GM19328 (cell line): Measurements from ENCODE around the gene ZNF324B.
"Not testable (repeated sequence)": the region's sequence is repeated elsewhere in the genome, so short reads cannot be mapped to it uniquely, and the experiment has no call there.

Experiments used
- ATAC-seq: cut with Tn5 transposase; IDR thresholded peaks from one replicate; pipeline ENCODE4 v1.9.1; 2021; ENCODE audit warnings: mild to moderate bottlenecking, moderate library complexity; ENCODE audit not compliant: unreplicated experiment

ZNF324B gene

DNA sequence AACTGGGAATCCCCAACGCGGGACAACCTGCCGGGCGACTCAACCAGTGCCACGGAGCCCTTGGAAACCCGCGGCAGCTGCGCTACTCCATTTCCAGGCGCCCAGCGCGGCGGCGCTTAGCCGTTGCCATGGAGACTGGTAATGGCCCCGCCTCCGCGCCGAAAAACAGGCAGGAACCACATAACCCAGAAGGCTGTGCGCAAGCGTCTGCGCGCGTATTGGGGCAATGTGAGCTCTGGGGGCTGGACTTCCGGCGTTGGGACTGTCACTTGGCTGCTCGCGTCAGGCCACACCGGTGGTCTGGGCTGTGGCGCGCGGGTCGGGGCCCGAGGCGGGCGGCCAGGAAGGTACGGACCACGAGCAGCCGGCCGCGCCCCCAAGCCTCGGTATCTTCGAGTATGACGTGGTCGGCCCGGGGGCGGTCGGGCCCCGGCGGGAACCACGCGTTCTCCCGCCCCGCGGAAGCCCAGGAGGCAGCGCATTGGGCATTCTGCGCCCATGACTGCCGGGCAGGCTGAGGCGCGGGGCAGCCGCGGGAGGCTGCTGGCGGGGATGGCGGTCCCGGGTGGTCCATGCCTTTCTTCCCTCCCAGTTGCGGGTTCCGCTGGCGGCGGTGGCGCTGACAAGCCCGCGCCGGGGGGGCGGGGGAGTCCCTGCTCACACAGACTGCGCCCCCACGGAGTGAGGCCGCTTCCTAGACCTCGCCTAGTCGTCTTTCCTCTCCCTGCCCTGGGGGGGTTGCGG lies at the start of gene ZNF324B:
Gene ZNF324B, plus strand, starts transcription at position 265 of the 744 bp plus-strand sequence. CDS start 2,080 bp downstream, outside the sequence.
- peak; percentile 93 for ATAC-seq

DNA sequence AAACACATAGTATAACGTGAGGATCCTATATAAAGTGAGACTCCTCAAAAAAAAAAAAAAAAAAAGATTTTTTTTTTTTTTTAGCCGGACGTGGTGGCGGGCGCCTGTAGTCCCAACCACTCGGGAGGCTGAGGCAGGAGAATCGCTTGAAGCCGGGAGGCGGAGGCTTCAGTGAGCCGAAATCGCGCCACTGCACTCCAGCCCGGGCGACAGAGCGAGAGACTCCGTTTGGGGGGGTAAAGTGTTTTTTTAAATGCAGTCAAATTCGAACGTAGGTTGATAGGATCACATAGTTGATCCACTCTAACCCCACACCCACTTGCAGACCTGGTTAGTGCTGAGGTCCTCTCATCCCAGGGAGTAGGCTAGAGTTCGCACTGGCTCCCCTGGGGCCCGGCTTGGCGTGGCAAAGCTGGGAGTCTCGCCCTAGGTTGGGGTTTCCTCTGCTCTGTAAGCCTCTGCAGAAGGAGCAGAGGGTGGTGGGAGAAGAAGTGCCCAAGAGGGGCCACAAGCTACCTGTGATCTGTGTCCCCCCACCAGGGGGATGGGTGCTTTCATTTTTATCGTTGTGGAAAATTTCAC lies 49.5 kb upstream of the ZNF324B start:
- no peak for ATAC-seq

DNA sequence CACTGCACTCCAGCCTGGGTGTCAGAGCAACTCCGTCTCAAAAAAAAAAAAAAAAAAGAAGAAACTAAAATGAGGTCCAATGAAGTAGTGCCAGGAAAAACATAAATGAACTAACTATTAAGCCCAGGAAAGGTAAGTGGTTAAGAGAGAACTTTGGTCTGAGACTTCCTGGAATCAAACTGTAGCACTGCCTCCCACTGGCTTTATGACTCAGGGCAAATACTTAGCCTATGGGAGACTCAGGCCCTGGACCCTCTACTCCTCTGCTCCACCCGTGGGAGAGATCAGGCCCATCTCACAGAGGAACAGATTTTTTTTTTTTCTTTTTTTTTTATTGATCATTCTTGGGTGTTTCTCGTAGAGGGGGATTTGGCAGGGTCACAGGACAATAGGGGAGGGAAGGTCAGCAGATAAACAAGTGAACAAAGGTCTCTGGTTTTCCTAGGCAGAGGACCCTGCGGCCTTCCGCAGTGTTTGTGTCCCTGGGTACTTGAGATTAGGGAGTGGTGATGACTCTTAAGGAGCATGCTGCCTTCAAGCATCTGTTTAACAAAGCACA lies 47.4 kb upstream of the ZNF324B start:
- not testable (repeated sequence) for ATAC-seq

DNA sequence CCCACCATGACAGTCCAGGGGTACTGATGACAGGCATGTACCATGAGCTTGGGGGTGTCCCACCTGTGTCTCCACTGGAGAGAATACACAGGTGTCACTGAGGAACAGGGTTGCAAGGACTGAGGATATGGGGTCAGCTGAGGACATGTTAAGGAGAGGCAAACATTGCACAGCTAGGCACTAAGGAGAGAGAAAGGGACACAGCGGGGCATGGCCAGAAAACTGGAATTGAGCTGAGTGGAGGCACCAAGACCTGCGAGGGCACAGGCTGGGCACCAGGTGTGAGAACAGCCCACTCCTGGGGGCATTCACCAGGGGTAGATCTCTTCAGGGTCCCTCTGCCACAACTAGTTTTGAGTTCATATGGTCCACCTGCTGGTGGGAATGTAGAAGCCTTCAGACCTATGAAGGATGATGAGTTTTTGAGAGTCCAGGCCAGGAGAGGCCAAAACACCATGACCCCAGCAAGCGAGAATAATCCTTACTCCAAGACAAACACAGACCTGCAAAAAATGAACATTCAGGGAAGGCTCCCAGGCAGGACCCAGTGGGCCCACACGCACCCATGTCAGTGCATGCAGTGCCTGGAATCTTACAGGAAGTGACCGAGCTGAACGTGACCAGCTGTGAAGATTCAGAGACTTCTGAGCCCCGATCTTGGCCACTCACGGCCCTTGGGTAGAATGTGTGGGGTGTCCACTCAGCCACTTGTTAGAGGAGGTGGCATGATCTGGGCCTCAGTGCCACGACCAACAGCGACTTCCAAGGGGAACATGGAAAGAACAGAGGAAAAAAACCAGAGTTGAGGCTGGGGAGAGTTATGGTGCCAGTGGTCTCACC lies 44.4 kb upstream of the ZNF324B start:
- ATAC-seq, result no peak

DNA sequence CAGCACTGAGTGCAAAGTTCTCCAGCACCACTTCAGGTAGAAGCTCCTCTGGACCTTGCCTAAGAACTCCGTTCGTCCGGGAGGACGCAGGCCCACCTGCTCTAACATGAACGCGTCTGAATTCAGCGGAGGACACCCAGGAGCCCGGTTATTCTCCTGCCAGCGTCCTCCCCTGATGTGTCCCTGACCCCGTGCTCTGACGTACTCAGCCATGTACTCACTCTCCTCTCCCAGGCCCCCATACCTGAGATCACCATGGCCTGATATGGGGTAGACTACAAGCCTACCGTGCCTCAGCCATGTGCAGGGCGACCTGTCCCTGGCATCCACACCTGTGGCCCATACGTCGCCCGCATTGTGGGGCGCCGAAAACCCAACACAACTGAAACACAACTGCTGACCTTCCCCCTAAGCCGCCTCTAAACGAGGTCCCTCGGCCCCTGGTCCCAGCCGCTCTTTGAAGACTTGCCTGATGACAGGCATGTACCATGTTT lies 43.7 kb upstream of the ZNF324B start:
- ATAC-seq, result no peak

DNA sequence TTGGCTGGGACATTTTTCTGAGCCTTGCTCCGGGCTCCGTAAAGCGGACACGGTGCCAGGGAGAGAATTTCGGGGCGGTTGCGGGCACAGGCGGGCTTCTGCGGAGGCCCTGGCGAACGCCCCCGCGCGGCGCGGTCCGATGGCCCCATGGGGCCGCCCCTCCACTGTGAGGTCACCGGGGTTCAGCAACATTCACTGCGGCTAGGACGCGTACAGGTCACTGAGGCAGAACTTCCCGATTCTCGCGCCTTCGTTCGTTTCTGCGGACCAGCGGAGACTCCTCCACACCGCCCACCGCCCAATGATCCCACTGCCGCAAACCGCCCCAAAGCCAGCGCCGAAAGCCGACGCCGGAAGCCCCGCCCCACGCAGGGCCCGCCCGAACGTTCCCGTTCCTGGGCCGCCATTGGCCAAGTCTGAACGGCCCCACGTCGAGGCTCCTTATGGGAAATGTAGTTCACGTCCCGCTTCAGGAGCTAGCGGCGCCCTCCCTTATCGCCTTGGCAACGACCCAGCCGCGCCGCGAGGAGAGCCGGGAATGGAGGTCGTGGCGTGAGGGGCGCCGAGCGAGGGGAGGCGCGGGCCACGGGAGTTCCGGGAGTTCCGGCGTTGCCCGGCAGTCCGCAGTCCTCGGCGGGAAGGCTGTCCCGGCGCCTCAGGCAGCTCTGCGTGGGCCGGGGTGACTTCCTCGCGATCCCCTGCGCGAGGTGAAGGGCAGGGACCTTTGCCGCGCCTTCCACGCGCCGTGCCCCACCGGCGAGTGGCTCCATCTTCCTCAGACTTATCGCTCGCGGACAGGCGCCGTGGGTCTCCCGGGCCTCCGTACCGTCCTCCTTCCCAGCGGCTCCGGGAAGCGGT lies 43.0 kb upstream of the ZNF324B start, which contains the start of gene ZNF584:
Gene ZNF584, plus strand, starts transcription at position 498 of the 858 bp plus-strand sequence. CDS start 499 bp downstream, outside the sequence.
- peak; percentile 83 for ATAC-seq

DNA sequence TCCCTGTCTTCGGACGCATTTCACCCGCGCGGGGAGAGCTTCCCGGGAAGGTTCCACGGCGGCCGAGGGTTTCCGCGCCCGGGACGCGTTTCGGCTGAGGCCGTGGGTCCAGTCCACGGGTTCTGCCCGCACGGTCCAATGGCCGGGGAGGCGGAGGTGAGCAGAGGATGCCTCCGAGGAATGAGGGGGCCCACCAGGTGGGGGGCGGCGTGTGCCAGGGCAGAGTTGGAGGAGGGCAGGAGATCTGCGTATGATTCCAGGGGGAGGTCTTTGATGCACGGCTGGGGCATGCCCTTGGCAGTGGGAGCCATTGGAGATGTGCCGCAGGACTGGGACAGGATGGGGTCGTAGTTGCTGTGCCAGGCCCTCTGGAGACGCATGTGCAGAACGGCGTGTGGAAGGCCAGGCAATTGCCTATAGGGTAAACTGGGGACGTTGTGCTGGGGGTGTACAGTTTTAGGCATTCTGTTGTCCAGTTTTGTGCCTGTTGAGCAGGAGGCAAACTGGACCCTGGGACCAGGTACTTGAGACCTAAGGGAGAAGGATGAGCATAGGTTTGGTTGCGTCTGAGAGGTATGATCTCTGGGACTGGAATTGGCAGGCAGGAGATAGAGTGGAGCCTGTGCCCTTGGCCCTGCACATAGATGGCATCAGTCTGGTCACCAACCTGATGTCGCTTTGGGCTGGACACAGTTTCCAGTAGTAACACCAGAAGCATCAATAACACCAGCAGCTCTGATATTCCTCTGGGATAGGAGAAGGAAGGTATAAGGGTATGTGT lies 42.2 kb upstream of the ZNF324B start:
- no peak for ATAC-seq

DNA sequence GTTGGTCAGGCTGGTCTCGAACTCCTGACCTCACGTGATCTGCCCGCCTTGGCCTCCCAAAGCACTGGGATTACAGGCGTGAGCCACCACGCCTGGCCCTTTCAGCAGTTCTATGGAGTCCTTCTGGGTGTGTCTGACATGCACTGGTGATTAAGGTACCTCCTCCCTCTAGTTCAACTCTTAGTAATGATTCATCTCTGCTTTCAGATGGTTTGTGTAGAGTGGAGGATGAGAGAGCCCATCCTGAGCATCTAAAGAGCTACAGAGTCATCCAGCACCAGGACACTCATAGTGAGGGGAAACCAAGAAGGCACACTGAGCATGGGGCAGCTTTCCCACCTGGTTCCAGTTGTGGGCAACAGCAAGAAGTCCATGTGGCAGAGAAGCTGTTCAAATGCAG lies 34.8 kb upstream of the ZNF324B start:
- ATAC-seq, result no peak

DNA sequence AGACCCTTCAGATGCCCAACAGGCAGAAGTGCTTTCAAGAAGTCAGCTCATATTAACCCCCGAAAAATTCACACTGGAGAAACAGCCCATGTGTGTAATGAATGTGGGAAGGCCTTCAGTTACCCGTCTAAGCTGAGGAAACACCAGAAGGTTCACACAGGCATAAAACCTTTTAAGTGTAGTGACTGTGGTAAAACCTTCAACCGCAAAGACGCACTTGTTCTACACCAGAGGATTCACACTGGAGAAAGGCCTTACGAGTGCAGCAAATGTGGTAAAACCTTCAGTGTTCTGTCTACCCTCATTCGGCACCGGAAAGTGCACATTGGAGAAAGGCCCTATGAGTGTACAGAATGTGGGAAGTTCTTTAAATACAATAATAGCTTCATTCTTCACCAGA lies 34.4 kb upstream of the ZNF324B start:
- no peak for ATAC-seq

DNA sequence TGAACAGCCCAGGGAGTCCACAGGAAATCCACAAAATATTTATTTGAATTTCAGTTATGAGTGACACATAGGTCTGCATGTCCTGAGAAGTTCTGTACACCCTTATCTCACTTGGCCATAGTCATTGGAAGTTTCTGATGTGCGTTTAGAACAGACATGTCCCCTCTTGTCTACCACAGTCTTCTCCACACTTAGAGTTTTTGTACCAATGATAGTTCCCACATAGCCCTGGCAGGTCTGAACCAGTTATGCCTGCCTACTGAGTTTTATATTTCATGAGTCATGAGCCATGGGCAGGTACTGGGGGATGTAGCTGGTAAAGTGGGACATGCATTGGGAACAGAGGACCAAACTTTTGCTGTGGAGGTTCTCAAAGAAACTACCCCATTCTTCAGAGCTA lies 22.8 kb upstream of the ZNF324B start:
- no peak for ATAC-seq

DNA sequence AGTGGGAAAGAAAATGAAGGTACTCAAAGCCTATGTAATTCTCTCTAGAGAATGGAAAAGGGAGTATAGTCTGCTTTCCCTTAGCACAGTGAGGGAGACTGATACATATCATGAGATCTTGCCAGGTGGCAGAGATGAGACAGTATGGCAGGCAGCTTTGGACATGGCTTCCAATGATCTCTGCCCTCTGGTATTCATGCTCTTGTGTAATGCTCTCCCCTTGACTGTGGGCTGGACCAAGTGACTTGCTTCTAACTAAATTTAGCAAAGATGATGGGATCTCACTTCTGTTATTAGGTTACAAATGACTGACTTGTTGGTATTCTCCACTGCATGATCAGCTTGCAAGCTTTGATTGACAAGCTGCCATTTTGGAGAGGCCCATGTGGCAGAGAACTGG lies 21.7 kb upstream of the ZNF324B start:
- ATAC-seq, result no peak

DNA sequence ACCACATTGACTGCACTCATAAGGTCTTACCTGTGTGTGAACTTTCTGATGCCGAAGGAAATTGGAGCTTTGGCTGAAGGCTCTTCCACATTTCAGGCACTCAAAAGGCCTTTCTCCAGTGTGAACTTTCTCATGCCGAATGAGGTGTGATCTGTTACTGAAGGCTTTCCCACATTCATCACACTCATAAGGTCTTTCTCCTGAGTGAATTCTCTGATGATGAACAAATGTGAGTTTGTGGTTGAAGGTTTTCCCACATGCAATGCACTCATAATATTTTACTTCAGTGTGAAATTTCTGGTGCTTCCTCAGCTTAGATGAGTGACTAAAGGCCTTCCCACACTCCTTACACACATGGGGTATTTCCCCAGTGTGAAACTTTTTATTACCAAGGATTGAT lies 17.2 kb upstream of the ZNF324B start:
- no peak for ATAC-seq

DNA sequence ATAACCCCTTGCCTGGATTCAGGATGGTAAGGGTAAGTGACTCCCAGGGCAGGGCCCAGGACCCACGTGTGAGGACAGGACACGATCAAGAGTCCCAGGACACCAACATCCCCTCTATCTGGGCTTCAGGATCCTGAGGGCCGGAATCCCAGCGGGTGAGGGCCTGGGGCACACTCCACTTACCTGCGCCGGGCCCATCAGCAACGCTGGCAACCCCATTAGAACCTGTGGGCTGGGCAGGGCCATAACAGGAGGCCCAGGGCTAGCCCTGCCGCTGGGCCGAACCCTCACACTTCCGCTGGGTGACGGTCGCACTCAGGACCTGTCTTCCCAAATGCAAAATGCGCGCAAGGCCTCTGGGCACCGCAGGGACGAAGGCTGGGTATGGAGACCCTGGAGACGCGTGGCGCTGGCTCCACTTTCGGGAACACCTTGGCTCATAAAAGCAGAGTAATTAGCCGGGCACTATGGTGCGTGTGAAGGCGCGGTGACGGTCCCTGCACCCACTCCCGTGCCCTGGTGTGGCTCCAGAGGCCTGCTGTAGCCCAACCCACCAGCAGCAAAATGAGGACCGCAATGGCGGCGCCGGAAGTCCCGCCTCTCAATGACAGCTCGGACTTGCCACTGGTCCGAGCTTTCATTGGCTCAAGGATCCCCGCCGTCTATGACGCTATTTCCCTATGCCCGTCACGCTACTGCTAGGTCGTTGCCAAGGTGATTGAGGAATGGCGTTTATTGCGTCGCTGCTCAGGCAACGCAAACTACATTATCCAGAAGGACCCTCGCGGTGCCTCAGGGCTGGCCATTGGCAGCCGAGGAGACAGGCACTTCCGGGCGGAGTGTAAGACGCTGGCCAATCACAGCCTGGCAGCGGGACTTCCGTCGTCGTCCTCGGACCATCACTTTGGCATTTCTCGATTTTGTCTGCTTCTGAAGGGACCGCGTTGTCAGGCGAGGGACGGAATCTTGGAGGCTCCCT lies 11.6 kb upstream of the ZNF324B start, which contains the start of gene ZNF132:
Gene ZNF132, minus strand, starts transcription at position 578 of the 979 bp plus-strand sequence. Its CDS starts 332 bp downstream, at position 246.
- ATAC-seq, result peak; percentile 98

DNA sequence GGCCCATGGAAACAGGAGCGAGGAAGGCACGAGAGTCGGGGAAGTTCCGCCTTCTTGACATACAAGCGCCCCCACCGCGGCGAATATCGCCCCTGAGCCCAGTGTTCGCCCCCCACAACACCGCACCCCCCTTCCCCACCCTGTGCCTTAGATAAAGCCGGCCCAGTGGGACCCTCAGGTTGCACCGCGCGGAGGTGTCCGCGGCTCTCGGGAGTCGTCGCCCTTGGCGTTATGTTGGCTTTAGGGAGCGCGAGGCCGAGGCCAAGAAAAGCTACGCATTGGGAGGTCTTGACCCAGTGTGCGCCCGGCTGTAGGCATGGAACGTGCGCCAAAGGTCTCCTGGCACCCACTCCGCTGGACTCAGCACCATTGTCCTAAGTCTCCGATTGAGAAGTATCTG lies 10.9 kb upstream of the ZNF324B start:
- no peak for ATAC-seq

DNA sequence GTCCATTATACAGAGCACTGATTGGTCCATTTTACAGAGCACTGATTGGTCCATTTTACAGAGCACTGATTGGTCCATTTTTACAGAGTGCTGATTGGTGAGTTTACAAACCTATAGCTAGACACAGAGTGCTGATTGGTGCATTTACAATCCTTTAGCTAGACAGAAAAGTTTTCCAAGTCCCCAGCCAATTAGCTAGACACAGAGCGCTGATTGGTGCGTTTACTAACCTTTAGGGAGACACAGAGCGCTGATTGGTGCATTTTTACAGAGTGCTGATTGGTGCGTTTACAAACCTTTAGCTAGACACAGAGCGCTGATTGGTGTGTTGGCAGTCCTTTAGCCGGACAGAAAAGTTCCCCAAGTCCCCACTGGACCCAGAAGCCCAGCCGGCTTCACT lies 8.4 kb upstream of the ZNF324B start:
- ATAC-seq, result not testable (repeated sequence)

DNA sequence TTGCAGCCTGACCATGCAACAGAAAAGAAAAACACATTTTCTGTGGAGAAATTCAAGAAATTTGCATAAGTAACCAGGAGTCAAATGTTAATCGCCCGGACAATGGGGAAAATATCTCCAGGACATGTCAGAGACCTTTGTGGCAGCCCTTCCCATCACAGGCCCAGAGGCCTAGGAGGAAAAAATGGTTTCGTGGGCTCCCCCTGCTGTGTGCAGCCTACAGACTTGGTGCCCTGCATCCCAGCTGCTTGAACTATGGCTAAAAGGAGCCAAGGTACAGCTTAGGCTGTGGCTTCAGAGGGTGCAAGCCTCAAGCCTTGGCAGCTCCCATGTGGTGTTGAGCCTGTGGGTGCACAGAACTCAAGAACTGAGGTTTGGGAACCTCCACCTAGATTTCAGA lies 2.6 kb upstream of the ZNF324B start:
- ATAC-seq, result not testable (repeated sequence)

DNA sequence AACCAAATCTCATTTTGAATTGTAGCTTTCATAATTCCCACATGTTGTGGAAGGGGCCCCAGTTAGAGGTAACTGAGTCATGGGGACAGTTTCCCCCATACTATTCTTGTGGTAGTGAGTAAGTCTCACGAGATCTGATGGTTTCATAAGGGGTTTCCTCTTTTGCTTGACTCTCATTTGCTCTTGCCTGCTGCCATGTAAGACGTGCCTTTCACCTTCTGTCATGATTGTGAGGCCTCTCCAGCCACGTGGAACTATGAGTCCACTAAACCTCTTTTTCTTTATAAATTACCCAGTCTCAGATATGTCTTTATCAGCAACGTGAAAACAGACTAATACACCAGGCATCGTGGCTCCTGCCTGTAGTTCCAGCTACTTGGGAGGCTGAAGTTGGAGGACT lies 1.4 kb upstream of the ZNF324B start:
- not testable (repeated sequence) for ATAC-seq

DNA sequence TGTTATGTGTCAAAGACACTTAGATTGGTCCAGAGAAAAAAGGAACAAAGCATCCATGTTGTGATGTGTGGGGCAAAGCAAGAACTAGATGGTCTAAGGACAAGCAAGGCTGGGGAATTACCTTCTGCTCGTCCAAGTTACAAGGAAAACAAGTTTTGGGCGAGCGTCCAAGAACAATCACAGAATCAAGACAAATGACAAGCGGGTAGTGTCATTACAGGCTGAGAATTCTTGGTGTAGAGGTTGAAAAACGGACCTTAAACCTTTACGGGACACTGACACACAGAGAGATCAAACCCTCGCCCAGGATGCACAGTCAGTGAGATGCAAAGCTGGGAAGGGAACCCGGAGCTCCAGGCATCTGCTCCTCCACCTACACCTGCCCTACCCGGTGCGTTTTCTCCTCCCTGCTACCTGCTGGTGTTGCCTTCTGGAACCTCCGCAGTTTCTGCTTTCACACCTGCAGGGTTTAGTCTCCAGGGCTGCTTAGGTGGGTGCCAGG lies 515 bp upstream of the ZNF324B start:
- peak; percentile 7 for ATAC-seq
